IPS DF 4.7 (cell line): ENCODE data around the gene FARSB.

ENCODE experiments used
- DNase-seq: peaks from one replicate; pipeline ENCODE4 v3.0.0-alpha.2; 2013; ENCODE audit warnings: low spot score; ENCODE audit errors: extremely low read depth

Gene FARSB

GRCh38 chr2:222668494-222669154 is 12.7 kb upstream of the FARSB start:
- DNase-seq: no peak

- DNase-seq: no peak
Measured at GRCh38 chr2:222663479-222663878, 7.6 kb upstream of the FARSB start.

GRCh38 chr2:222656526-222657446 is 894 bp upstream of the FARSB start:
- no peak for DNase-seq

- no peak for DNase-seq
Measured at GRCh38 chr2:222653280-222653679, 2.6 kb downstream of the FARSB start.

- DNase-seq: no peak
Measured at GRCh38 chr2:222652491-222653255, 3.2 kb downstream of the FARSB start.

GRCh38 chr2:222651718-222652418 is 4.0 kb downstream of the FARSB start:
- no peak for DNase-seq

GRCh38 chr2:222649801-222650200 is 6.1 kb downstream of the FARSB start:
- DNase-seq: no peak

- no peak for DNase-seq
Measured at GRCh38 chr2:222646008-222646407, 9.9 kb downstream of the FARSB start.

- DNase-seq: no peak
Measured at GRCh38 chr2:222643134-222643533, 12.8 kb downstream of the FARSB start.

GRCh38 chr2:222641336-222641735 is 14.6 kb downstream of the FARSB start:
- DNase-seq: no peak

GRCh38 chr2:222637067-222637466 is 18.8 kb downstream of the FARSB start:
- DNase-seq: no peak

- DNase-seq: no peak
Measured at GRCh38 chr2:222635295-222635694, 20.6 kb downstream of the FARSB start.

- no peak for DNase-seq
Measured at GRCh38 chr2:222627764-222628163, 28.1 kb downstream of the FARSB start.

GRCh38 chr2:222623756-222624309 is 32.1 kb downstream of the FARSB start:
- no peak for DNase-seq

- no peak for DNase-seq
Measured at GRCh38 chr2:222622910-222623309, 33.0 kb downstream of the FARSB start.

- no peak for DNase-seq
Measured at GRCh38 chr2:222621893-222622292, 34.0 kb downstream of the FARSB start.

- DNase-seq: no peak
Measured at GRCh38 chr2:222615320-222615719, 40.6 kb downstream of the FARSB start.

GRCh38 chr2:222613715-222614331 is 42.1 kb downstream of the FARSB start:
- no peak for DNase-seq

- DNase-seq: no peak
Measured at GRCh38 chr2:222611684-222612083, 44.2 kb downstream of the FARSB start.

GRCh38 chr2:222610746-222611145 is 45.1 kb downstream of the FARSB start:
- DNase-seq: no peak

- no peak for DNase-seq
Measured at GRCh38 chr2:222609381-222609780, 46.5 kb downstream of the FARSB start.
